HuH-7 (cell line): ENCODE results near the gene UFC1.

Experiments
- DNase-seq: peaks from one replicate; pipeline ENCODE4 v3.0.0; 2011; ENCODE audit warnings: low spot score

UFC1 gene

GRCh38 chr1:161133220-161133740 is 20.5 kb upstream of the UFC1 start:
- no peak for DNase-seq

GRCh38 chr1:161137881-161138280 is 15.9 kb upstream of the UFC1 start:
- DNase-seq, result no peak

- no peak for DNase-seq
Observed at GRCh38 chr1:161138431-161138830, 15.3 kb upstream of the UFC1 start.

GRCh38 chr1:161139766-161140165 is 14.0 kb upstream of the UFC1 start:
- peak; percentile 53 for DNase-seq

GRCh38 chr1:161140755-161141400 is 12.9 kb upstream of the UFC1 start:
- DNase-seq, result no peak

- DNase-seq, result no peak
Observed at GRCh38 chr1:161145832-161146231, 7.9 kb upstream of the UFC1 start.

- no peak for DNase-seq
Observed at GRCh38 chr1:161153176-161153575, 602 bp upstream of the UFC1 start.

GRCh38 chr1:161157867-161158266 is 4.1 kb downstream of the UFC1 start:
- DNase-seq, result no peak

- no peak for DNase-seq
Observed at GRCh38 chr1:161158316-161159010, 4.7 kb downstream of the UFC1 start.

- peak; percentile 94 for DNase-seq
Observed at GRCh38 chr1:161159087-161159912, 5.5 kb downstream of the UFC1 start, which contains the start of gene USP21. Gene USP21, plus strand, starts transcription at chr1:161159500. Its CDS starts 1,141 bp downstream, at chr1:161160641.

GRCh38 chr1:161159913-161160243 is 6.1 kb downstream of the UFC1 start:
- no peak for DNase-seq

- DNase-seq, result no peak
Observed at GRCh38 chr1:161160671-161161145, 6.9 kb downstream of the UFC1 start.

GRCh38 chr1:161161652-161162051 is 7.9 kb downstream of the UFC1 start:
- DNase-seq, result no peak

GRCh38 chr1:161162052-161162451 is 8.3 kb downstream of the UFC1 start:
- DNase-seq, result no peak

- DNase-seq, result no peak
Observed at GRCh38 chr1:161162806-161163205, 9.0 kb downstream of the UFC1 start.

GRCh38 chr1:161163793-161164192 is 10.0 kb downstream of the UFC1 start:
- no peak for DNase-seq

GRCh38 chr1:161164901-161165610 is 11.3 kb downstream of the UFC1 start:
- DNase-seq, result no peak

GRCh38 chr1:161165742-161166668 is 12.2 kb downstream of the UFC1 start, which contains the start of gene PPOX:
Gene PPOX, plus strand, starts transcription at chr1:161166426. Its CDS starts 422 bp downstream, at chr1:161166848.
- DNase-seq, result peak; percentile 90

- peak; percentile 31 for DNase-seq
Observed at GRCh38 chr1:161166669-161167548, 13.1 kb downstream of the UFC1 start.

GRCh38 chr1:161168906-161169305 is 15.1 kb downstream of the UFC1 start:
- DNase-seq, result no peak
